Measurements from ENCODE around the gene RAB3GAP1. TPM values are rescaled to one million over a fixed set of nuclear protein-coding genes. Genes with fewer than 3 reads are reported as not detected.

RAB3GAP1 gene
- total and polyA plus RNA-seq, 2 of the 4 experiments (the other 2 are of a cell fraction): 21.2 to 65.8 TPM

GRCh38 chr2:135002836-135003235 is 49.3 kb upstream of the RAB3GAP1 start:
- Histone ChIP-seq H2BK20ac (ENCODE audit: low read depth, low read length) (no peak overlapping the region), H2AFZ (replicated peaks; ENCODE audit: low read length, poor library complexity) (no peak overlapping the region), H4K5ac (ENCODE audit: low read depth, low read length) (no peak overlapping the region), H3K9ac (ENCODE audit: low read depth, low read length) (no peak overlapping the region), H3K79me1 (ENCODE audit: low read depth in 1 of 2, low read length in 2 of 2) (no peaks in the 10 kb centered on the region), H3K27ac (ENCODE audit: insufficient read depth, low read length) (no peak overlapping the region), H2BK120ac (ENCODE audit: low read depth, low read length) (no peak overlapping the region), H2AK9ac (replicated peaks; ENCODE audit: low read depth, low read length, poor library complexity) (no peak overlapping the region), H3K9me3 (ENCODE audit: control insufficient read depth, insufficient read depth, low read length) (no peaks in the 10 kb centered on the region), H4K8ac (ENCODE audit: low read depth in 2 of 2, low read length in 2 of 2) (no peak overlapping the region), H3K14ac (replicated peaks; ENCODE audit: low read depth, low read length) (no peak overlapping the region), H3K4me2 (ENCODE audit: low read depth, low read length) (no peak overlapping the region), H3K9me1 (ENCODE audit: insufficient read depth, low read length) (no peaks in the 10 kb centered on the region), H3K4me3 (ENCODE audit: insufficient read depth, low read depth, low read length) (no peak overlapping the region), H4K91ac (ENCODE audit: insufficient read depth, low read depth, low read length) (no peak overlapping the region), H2BK15ac (ENCODE audit: low read depth, low read length) (no peak overlapping the region), H2BK5ac (ENCODE audit: low read depth, low read length, poor library complexity, severe bottlenecking) (no peak overlapping the region), H3K4ac (ENCODE audit: low read depth, low read length) (no peak overlapping the region), H3K4me1 (ENCODE audit: control insufficient read depth, insufficient read depth, low read length) (no peaks in the 10 kb centered on the region), H3K36me3 (ENCODE audit: control insufficient read depth, insufficient read depth, low read length) (no peaks in the 10 kb centered on the region), H4K20me1 (ENCODE audit: insufficient read depth, low read length) (no peaks in the 10 kb centered on the region), H3K56ac (ENCODE audit: extremely low read depth, insufficient read depth, low read length) (no peak overlapping the region), H3K18ac (ENCODE audit: low read depth, low read length) (no peak overlapping the region), H3K23ac (ENCODE audit: low read depth, low read length) (no peak overlapping the region), H2AK5ac (ENCODE audit: low read depth, low read length) (no peak overlapping the region), H3K27me3 (ENCODE audit: control insufficient read depth, insufficient read depth, low read length) (peaks cover 24% of the 10 kb centered on the region)
- no peak for TF ChIP-seq RCOR1 (IDR thresholded peaks at IDR 0.05; ENCODE audit: insufficient replicate concordance, low read length)
- no peak for TF ChIP-seq POLR2A (IDR thresholded peaks at IDR 0.05; ENCODE audit: low read depth, low read length)
- TF ChIP-seq CHD1 (IDR thresholded peaks at IDR 0.05; ENCODE audit: low read depth, low read length): no peak
- no peak for TF ChIP-seq SMC3 (IDR thresholded peaks at IDR 0.05; ENCODE audit: low read depth, low read length)
- TF ChIP-seq MAZ (IDR thresholded peaks at IDR 0.05; ENCODE audit: borderline replicate concordance, low read depth, low read length): no peak
- no peak for TF ChIP-seq BHLHE40 (IDR thresholded peaks at IDR 0.05; ENCODE audit: low read depth, low read length)
- dilution Hi-C loops (cut with HindIII; ENCODE audit: low sequenced_read_pairs, unreplicated experiment) (no loop called here), intact Hi-C loops (cut with micrococcal nuclease) (loop anchor here (5.0 kb wide), 2 partner anchors 469 to 584 kb away; no protein-coding TSS in a partner anchor), in situ Hi-C loops (cut with MboI; ENCODE audit: low sequenced_read_pairs) (loop anchor here (10.0 kb wide), 1 partner anchor 602 kb away; no protein-coding TSS in a partner anchor)
- ChIA-PET CTCF (interaction anchor here (0.6 kb wide), 2 partner anchors 400 to 588 kb away, joined by 3 to 7 read pairs; no protein-coding TSS in a partner anchor), POLR2A (ENCODE audit: unreplicated experiment) (no interaction called here)
- ATAC-seq (ENCODE audit: low read depth): no peak
- no peak for DNase-seq
- no TSS peak for BruUV-seq (replicated peaks)
- no CpG with 5 or more reads among the region's 4 CpGs for WGBS, 2 experiments (ENCODE audit: extremely low coverage in 2 of 2, insufficient read length in 1 of 2)
